BJ (cell line): Measurements from ENCODE around the gene TPPP. TPM values are rescaled to one million over a fixed set of nuclear protein-coding genes. Genes with fewer than 3 reads are reported as not detected.

ENCODE experiments used
- CTCF ChIA-PET: fragments of 350-600 bp; formaldehyde crosslinking; extraction: SDS; loops from one replicate; lab custom pipeline; 2021; ENCODE audit warnings: antibody characterized with exemption, inconsistent platforms; lab: Yijun Ruan, JAX
- POLR2A ChIA-PET: fragments of 300-600 bp; sonication (Branson Sonifier 250); formaldehyde crosslinking; extraction: SDS; loops from one replicate; lab custom pipeline; 2021; ENCODE audit warnings: antibody characterized with exemption; lab: Charles Lee
- DNase-seq: peaks from one replicate; pipeline ENCODE4 v3.0.0-alpha.2; 2011; ENCODE audit warnings: low read depth
- H3K27me3 ChIP-seq: 2 replicates; pipeline ENCODE4 v1.6.0; 2011; ENCODE audit warnings: low read length; ENCODE audit not compliant: control insufficient read depth, insufficient read depth
- H3K36me3 ChIP-seq: 2 replicates; pipeline ENCODE4 v1.5.1; 2011; ENCODE audit warnings: low read length; ENCODE audit not compliant: control insufficient read depth, insufficient read depth
- H3K4me3 ChIP-seq: 2 replicates; pipeline ENCODE4 v1.5.1; 2011; ENCODE audit warnings: low read depth, mild to moderate bottlenecking, control low read depth, low read length
- polyA plus RNA-seq: library from polyadenylated mRNA; depleted of rRNA; stranded (reverse); fragments of >200 nt; gene quantifications from 2 replicates; pipeline ENCODE4 v1.2.3, GENCODE V29; 2011
- TF ChIP-seq, protein P1 (sequence below): IDR thresholded peaks from 2 replicates; pipeline ENCODE4 v1.5.1; 2011; ENCODE audit warnings: low read depth, mild to moderate bottlenecking, control low read depth, inconsistent platforms, low read length, moderate library complexity; ENCODE audit not compliant: insufficient read depth

Gene TPPP
- polyA plus RNA-seq, 1 experiment, result 0.09 TPM

- TF ChIP-seq, protein P1, sequence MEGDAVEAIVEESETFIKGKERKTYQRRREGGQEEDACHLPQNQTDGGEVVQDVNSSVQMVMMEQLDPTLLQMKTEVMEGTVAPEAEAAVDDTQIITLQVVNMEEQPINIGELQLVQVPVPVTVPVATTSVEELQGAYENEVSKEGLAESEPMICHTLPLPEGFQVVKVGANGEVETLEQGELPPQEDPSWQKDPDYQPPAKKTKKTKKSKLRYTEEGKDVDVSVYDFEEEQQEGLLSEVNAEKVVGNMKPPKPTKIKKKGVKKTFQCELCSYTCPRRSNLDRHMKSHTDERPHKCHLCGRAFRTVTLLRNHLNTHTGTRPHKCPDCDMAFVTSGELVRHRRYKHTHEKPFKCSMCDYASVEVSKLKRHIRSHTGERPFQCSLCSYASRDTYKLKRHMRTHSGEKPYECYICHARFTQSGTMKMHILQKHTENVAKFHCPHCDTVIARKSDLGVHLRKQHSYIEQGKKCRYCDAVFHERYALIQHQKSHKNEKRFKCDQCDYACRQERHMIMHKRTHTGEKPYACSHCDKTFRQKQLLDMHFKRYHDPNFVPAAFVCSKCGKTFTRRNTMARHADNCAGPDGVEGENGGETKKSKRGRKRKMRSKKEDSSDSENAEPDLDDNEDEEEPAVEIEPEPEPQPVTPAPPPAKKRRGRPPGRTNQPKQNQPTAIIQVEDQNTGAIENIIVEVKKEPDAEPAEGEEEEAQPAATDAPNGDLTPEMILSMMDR, result no peak
- Histone ChIP-seq H3K36me3 (peaks cover 8% of the 10 kb centered on the region), H3K4me3 (no peak overlapping the region), H3K27me3 (no peaks in the 10 kb centered on the region)
- DNase-seq, result no peak
- ChIA-PET POLR2A (no interaction called here), CTCF (interaction anchor here (1.3 kb wide), 1 partner anchor 306 kb away, joined by 3 read pairs; no protein-coding TSS in a partner anchor)
Measured at GRCh38 chr5:623531-623930, 69.6 kb downstream of the TPPP start.

DNA sequence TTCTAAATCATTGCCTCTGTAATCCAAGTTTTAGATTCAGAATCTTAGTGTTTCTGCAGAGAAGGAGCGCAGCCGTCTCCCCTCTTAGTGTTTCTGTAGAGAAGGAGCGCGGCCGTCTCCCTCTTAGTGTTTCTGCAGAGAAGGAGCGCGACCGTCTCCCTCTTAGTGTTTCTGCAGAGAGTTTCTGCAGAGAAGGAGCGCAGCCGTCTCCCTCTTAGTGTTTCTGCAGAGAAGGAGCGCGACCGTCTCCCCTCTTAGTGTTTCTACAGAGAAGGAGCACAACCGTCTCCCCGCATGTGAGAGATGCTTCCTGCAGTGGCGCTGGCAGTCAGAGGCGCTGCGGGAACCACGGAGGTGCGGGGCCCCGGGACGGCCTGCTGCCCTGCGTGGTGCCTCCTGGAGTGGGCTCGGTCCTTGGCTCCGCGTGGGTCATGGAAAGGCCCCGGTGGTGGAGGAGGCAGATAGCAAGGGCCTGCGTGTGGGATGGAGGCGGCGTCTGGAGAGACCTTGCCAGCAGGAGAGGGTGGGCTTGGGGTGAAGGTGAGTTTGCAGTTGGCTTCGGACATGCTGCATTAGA is 70.1 kb downstream of the TPPP start:
- Histone ChIP-seq H3K36me3 (peaks cover 8% of the 10 kb centered on the region), H3K4me3 (no peak overlapping the region), H3K27me3 (no peaks in the 10 kb centered on the region)
- CTCF ChIA-PET, result no interaction called here
- no peak for DNase-seq
- TF ChIP-seq, protein P1, result no peak
- POLR2A ChIA-PET, result no interaction called here

- no peak for DNase-seq
- ChIA-PET POLR2A (no interaction called here), CTCF (no interaction called here)
- peaks cover 8% of the 10 kb centered on the region for H3K36me3 ChIP-seq
- no peaks in the 10 kb centered on the region for H3K27me3 ChIP-seq
- TF ChIP-seq, protein P1, result no peak
- H3K4me3 ChIP-seq, result no peak overlapping the region
Measured at GRCh38 chr5:622359-622758, 70.8 kb downstream of the TPPP start.

DNA sequence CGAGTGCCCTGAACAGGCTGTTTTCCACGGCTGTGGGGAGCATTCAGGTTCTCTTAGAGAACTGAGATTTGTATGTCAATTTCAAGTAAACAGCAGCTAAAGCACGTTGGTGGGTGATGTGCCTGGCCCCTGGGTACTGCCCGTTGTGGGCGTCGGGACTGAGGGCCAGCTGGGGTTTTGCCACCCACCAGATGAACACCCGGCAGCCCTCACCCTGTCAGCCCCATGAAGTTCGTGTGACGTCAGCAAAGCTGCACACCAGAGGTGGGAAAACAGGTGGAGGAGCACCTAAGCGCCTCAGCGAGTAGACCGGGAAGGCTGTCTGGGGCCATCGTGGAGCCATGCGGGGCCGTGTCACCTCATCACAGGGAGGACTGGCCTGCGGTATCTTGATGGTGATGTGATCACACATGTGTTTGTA is 71.8 kb downstream of the TPPP start:
- DNase-seq, result no peak
- CTCF ChIA-PET, result interaction anchor here (1.0 kb wide), 1 partner anchor 281 kb away, joined by 3 read pairs; no protein-coding TSS in a partner anchor
- Histone ChIP-seq H3K27me3 (no peaks in the 10 kb centered on the region), H3K36me3 (peaks cover 8% of the 10 kb centered on the region), H3K4me3 (no peak overlapping the region)
- TF ChIP-seq, protein P1, result no peak
- POLR2A ChIA-PET, result no interaction called here

DNA sequence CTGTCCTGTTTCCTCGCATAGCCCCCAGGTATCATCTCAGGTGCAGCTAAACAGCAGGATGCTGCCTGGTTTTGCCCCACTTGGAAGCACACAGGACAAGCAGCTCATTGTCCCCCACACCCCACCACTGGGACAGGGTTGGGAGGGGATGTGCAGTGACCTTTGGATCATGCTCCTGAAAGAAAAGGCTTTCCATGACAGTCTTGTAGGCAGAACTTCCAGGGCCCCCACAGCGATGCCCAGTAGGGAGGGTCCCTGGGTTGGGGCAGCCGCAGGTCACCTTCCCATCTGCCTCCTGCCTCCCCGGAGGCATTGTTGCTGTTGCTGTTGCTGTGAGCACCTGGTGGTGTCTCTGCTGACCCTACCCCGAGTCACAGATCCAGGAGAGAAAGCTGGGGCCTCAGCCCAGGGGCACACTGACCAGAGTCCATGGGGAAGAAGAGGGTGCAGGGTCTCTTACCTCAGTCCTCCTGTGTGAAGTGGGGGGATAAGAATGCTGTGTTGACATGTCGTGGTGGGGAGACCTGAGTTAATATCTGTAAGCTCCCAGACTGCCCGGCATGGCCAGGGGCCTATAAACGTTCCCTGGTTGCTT is 72.5 kb downstream of the TPPP start:
- CTCF ChIA-PET, result interaction anchor here (0.6 to 1.0 kb wide), 2 partner anchors 88 to 282 kb away, joined by 3 read pairs; no protein-coding TSS in a partner anchor
- POLR2A ChIA-PET, result no interaction called here
- Histone ChIP-seq H3K4me3 (no peak overlapping the region), H3K36me3 (peaks cover 8% of the 10 kb centered on the region), H3K27me3 (no peaks in the 10 kb centered on the region)
- TF ChIP-seq, protein P1, result no peak
- no peak for DNase-seq
